Gastroesophageal sphincter (tissue), 4 donors: ENCODE data around the gene TMEM147. TPM values are rescaled to one million over a fixed set of nuclear protein-coding genes. Genes with fewer than 3 reads are reported as not detected.

Source experiments
- ATAC-seq: fragments of 150-250 bp; one replicate; pipeline ENCODE4 v1.9.1; 2016; ENCODE audit warnings: mild to moderate bottlenecking, moderate library complexity
- H3K27ac ChIP-seq, 4 donors: fragments of 200-600 bp; sonication (generic) in 3 of 4; 1 replicate in 3 of 4; 2 replicates in 1 of 4; pipeline ENCODE4 v1.5.1; 2016 to 2019
- H3K27me3 ChIP-seq: fragments of 200-600 bp; sonication (generic); one replicate; pipeline ENCODE4 v1.5.1; 2019
- H3K36me3 ChIP-seq, 2 donors: fragments of 200-600 bp; sonication (generic); one replicate each; pipeline ENCODE4 v1.5.1; 2019; ENCODE audit warnings: control low read depth in 1 of 2
- H3K4me1 ChIP-seq, 3 donors: fragments of 200-600 bp; sonication (generic); 1 replicate in 2 of 3; 2 replicates in 1 of 3; pipeline ENCODE4 v1.5.1; 2016 to 2019; ENCODE audit warnings: control low read depth in 2 of 3
- H3K4me3 ChIP-seq, 2 donors: fragments of 200-600 bp; sonication (generic); one replicate each; pipeline ENCODE4 v1.5.1; 2019; ENCODE audit warnings: mild to moderate bottlenecking in 1 of 2, moderate library complexity in 1 of 2
- H3K9me3 ChIP-seq, 3 donors: fragments of 200-600 bp; sonication (generic); one replicate each; pipeline ENCODE4 v1.5.1; 2017 to 2019; ENCODE audit warnings: control low read depth in 2 of 3
- EP300 ChIP-seq: sonication (generic); formaldehyde crosslinking; IDR thresholded peaks from one replicate; pipeline ENCODE4 v1.6.1; 2017; ENCODE audit warnings: antibody characterized with exemption, mild to moderate bottlenecking
- POLR2A ChIP-seq, 2 donors: fragments of 450-650 bp; IDR thresholded peaks; one replicate each; pipeline ENCODE4 v1.6.1; 2017; ENCODE audit warnings: antibody characterized with exemption in 2 of 2, mild to moderate bottlenecking in 2 of 2, moderate library complexity in 1 of 2
- POLR2AphosphoS5 ChIP-seq: sonication (generic); formaldehyde crosslinking; IDR thresholded peaks from one replicate; pipeline ENCODE4 v1.6.1; 2017; ENCODE audit warnings: antibody characterized with exemption
- WGBS, 2 donors: methylation state at CpG; one replicate each; pipeline ENCODE4 v1.1.5; 2018; ENCODE audit warnings: low coverage in 1 of 2; 5-methylcytosine and 5-hydroxymethylcytosine counted together
- total RNA-seq, 4 donors: library from RNA; depleted of rRNA; stranded (reverse); fragments of >200 nt; gene quantifications; one replicate each; pipeline ENCODE4 v1.1.0, GENCODE V29; 2016
- TF ChIP-seq, protein P1 (sequence below), 4 experiments: fragments of 200-600 bp in 2 of 4; fragments of 450-650 bp in 2 of 4; sonication (generic) in 1 of 4; IDR thresholded peaks; one replicate each; pipeline ENCODE4 v1.5.1; 2017 to 2019; ENCODE audit warnings: antibody characterized with exemption in 4 of 4, mild to moderate bottlenecking in 2 of 4, moderate library complexity in 2 of 4

Gene TMEM147
- total RNA-seq, 4 donors from 2014 or later = 60.0 to 82.6 (median 64.1) TPM

GRCh38 chr19:35508129-35508528 is 37.3 kb upstream of the TMEM147 start:
- WGBS, 2 donors = 81 to 86% methylated on average over 1 to 3 of the region's 3 CpGs
- Histone ChIP-seq H3K27me3 (peaks cover 60% of the 10 kb centered on the region), H3K4me3 (no peak overlapping the region), H3K4me1 (peaks cover 0 to 15% (median 0%) of the 10 kb centered on the region in 3 donors), H3K27ac (no peak overlapping the region), H3K9me3 (no peaks in the 10 kb centered on the region), H3K36me3 (no peaks in the 10 kb centered on the region)
- ATAC-seq = no peak
- TF ChIP-seq POLR2AphosphoS5 (no peak), POLR2A (IDR thresholded peaks at IDR 0.05) (no peak), EP300 (no peak)
- TF ChIP-seq, protein P1, sequence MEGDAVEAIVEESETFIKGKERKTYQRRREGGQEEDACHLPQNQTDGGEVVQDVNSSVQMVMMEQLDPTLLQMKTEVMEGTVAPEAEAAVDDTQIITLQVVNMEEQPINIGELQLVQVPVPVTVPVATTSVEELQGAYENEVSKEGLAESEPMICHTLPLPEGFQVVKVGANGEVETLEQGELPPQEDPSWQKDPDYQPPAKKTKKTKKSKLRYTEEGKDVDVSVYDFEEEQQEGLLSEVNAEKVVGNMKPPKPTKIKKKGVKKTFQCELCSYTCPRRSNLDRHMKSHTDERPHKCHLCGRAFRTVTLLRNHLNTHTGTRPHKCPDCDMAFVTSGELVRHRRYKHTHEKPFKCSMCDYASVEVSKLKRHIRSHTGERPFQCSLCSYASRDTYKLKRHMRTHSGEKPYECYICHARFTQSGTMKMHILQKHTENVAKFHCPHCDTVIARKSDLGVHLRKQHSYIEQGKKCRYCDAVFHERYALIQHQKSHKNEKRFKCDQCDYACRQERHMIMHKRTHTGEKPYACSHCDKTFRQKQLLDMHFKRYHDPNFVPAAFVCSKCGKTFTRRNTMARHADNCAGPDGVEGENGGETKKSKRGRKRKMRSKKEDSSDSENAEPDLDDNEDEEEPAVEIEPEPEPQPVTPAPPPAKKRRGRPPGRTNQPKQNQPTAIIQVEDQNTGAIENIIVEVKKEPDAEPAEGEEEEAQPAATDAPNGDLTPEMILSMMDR (IDR thresholded peaks at IDR 0.05) = no peak

DNA sequence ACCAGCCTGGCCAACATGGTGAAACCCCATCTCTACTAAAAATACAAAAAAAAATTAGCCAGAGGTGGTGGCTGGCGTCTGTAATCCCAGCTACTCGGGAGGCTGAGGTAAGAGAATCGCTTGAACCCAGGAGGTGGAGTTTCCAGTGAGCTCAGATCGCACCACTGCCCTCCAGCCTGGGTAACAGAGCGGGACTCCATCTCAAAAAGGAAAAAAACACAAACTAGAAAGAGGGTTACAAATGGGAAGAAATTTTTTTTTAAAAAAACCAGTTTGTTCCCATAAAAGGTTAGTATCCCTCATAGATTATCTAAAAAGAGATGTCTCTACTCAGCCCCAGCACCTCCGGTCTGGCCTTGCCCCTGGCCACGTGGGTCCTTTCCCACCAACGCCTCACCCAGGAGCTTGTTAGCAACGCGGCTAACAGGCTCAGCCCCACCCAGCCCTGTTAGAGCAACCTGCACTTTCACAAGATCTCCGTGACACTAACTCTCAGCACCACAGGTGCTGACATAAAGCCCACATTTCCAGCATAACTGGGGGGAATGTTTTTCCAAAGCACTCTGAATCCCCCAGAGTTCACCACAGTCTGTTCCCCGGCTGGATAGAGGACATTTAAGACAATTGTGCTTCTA is 36.3 kb upstream of the TMEM147 start:
- Histone ChIP-seq H3K36me3 (no peaks in the 10 kb centered on the region), H3K4me1 (peaks cover 0 to 15% (median 0%) of the 10 kb centered on the region in 3 donors), H3K27ac (peak overlapping the region in 1 of 4 donors; percentile 31), H3K4me3 (no peak overlapping the region), H3K9me3 (no peaks in the 10 kb centered on the region), H3K27me3 (peaks cover 70% of the 10 kb centered on the region)
- 12 to 29% methylated on average over 6 to 12 of the region's 12 CpGs for WGBS, 2 donors
- ATAC-seq = no peak
- TF ChIP-seq, protein P1 (IDR thresholded peaks at IDR 0.05) = no peak
- TF ChIP-seq POLR2A (IDR thresholded peaks at IDR 0.05) = no peak
- TF ChIP-seq EP300 = no peak
- TF ChIP-seq POLR2AphosphoS5 = no peak

DNA sequence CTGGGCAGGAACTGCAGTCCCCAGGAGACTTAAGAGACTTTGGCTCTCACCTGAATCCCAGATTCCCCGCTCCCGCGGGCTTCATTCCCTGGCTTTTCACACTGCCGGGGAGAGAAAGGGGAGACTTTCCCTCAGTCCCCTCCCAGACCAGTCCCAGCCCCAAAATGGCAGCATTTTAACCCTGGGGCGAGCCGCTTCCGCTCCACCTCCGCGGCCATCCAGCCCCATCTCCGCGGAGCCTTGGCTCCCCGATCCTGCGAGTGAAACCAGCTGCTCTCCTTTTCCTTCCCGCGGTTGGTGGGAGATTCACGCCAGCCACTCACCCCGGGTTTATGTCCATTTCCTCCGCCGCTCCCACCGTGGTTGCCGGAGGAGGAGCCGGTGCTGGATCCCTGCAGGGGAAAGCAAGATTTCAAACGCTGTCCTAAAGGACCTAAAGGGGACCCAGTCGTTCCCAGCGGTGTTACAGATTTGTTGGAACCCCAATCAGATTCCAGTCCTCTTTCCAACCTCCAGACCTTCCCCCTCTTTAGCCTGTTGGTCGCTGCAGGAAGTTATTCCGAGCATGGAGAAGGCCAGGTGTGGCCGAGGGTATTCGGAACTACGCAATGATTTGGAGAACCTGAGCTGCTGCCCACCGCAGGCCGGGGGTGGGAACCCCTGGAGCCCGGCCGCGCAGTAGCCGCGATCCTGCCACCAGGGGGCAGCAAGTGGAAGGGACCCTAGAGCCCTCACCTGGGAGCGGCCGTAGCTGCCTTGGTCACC is 35.4 kb upstream of the TMEM147 start:
- TF ChIP-seq, protein P1 (IDR thresholded peaks at IDR 0.05) = peak in 3 of 4 experiments; percentile 80 to 95 (median 82)
- TF ChIP-seq POLR2AphosphoS5 = no peak
- no peaks in the 10 kb centered on the region for H3K9me3 ChIP-seq
- H3K27ac ChIP-seq = peak overlapping the region in 2 of 4 donors; percentile 31 to 49
- WGBS, 2 donors = 0% methylated on average over 1 to 14 of the region's 39 CpGs
- H3K36me3 ChIP-seq = no peaks in the 10 kb centered on the region
- peaks cover 0 to 15% (median 0%) of the 10 kb centered on the region in 3 donors for H3K4me1 ChIP-seq
- H3K27me3 ChIP-seq = peaks cover 79% of the 10 kb centered on the region
- ATAC-seq = peak; percentile 79
- peak overlapping the region in 1 of 2 donors; percentile 46 for H3K4me3 ChIP-seq

DNA sequence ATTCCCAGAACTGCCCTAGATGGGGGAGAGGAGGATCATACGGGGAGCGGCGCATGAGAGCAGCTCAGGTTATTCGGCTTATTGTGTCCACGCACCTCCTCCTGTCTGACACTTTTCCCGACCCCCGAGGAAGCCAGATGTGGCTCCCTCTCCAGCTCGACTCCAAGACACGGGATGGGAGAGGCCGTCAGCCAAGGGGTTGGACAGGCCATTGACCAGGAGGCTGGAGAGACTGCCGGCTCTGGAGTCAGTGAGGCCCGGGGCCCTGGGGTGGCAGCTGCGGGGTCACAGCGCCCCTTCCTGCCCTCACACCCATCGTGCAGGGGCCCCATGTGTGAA is 34.8 kb upstream of the TMEM147 start:
- ATAC-seq = no peak
- no peak for TF ChIP-seq POLR2AphosphoS5
- TF ChIP-seq, protein P1 (IDR thresholded peaks at IDR 0.05) = peak in 1 of 4 experiments; percentile 4
- Histone ChIP-seq H3K4me3 (no peak overlapping the region), H3K27me3 (peaks cover 85% of the 10 kb centered on the region), H3K9me3 (no peaks in the 10 kb centered on the region), H3K36me3 (no peaks in the 10 kb centered on the region), H3K4me1 (peaks cover 0 to 15% (median 0%) of the 10 kb centered on the region in 3 donors), H3K27ac (no peak overlapping the region)
- 12% methylated on average over 9 of the region's 15 CpGs; no CpG with 5 or more reads in 1 of the 2 donors for WGBS, 2 donors

GRCh38 chr19:35511337-35511736 is 34.1 kb upstream of the TMEM147 start:
- peaks cover 81% of the 10 kb centered on the region for H3K27me3 ChIP-seq
- H3K4me1 ChIP-seq = peaks cover 0 to 15% (median 0%) of the 10 kb centered on the region in 3 donors
- H3K9me3 ChIP-seq = no peaks in the 10 kb centered on the region
- no peak for ATAC-seq
- TF ChIP-seq, protein P1 (IDR thresholded peaks at IDR 0.05) = no peak
- no peak for TF ChIP-seq POLR2A (IDR thresholded peaks at IDR 0.05)
- TF ChIP-seq POLR2AphosphoS5 = no peak
- no peak for TF ChIP-seq EP300
- no peak overlapping the region for H3K27ac ChIP-seq
- H3K36me3 ChIP-seq = no peaks in the 10 kb centered on the region
- WGBS, 2 donors = 79% methylated on average over 2 of the region's 7 CpGs; no CpG with 5 or more reads in 1 of the 2 donors
- no peak overlapping the region for H3K4me3 ChIP-seq
